Osteoblast (primary cell): ENCODE results near the gene ZBTB7C. TPM values are rescaled to one million over a fixed set of nuclear protein-coding genes. Genes with fewer than 3 reads are reported as not detected.

Experiments
- DNase-seq: peaks from one replicate; pipeline ENCODE4 v3.0.0; 2011; ENCODE audit warnings: low spot score, mixed read lengths; ENCODE audit not compliant: insufficient read length; ENCODE audit errors: missing footprints
- H2AFZ ChIP-seq: 2 replicates; pipeline ENCODE4 v1.6.0; 2011; ENCODE audit warnings: mild to moderate bottlenecking, low read length
- H3K27ac ChIP-seq: 2 replicates; pipeline ENCODE4 v1.5.1; 2011; ENCODE audit warnings: mild to moderate bottlenecking, low read depth, low read length, moderate library complexity
- H3K27me3 ChIP-seq: 2 replicates; pipeline ENCODE4 v1.6.0; 2012; ENCODE audit warnings: mild to moderate bottlenecking, control low read depth, inconsistent platforms, low read length, moderate library complexity; ENCODE audit not compliant: insufficient read depth
- H3K36me3 ChIP-seq: 2 replicates; pipeline ENCODE4 v1.5.1; 2011; ENCODE audit warnings: mild to moderate bottlenecking, low read length, control low read depth, moderate library complexity; ENCODE audit not compliant: insufficient read depth
- H3K4me1 ChIP-seq: 2 replicates; pipeline ENCODE4 v1.5.1; 2011; ENCODE audit warnings: mild to moderate bottlenecking, low read length, control low read depth, moderate library complexity; ENCODE audit not compliant: insufficient read depth
- H3K4me2 ChIP-seq: 2 replicates; pipeline ENCODE4 v1.6.0; 2011; ENCODE audit warnings: mild to moderate bottlenecking, low read length; ENCODE audit not compliant: insufficient read depth
- H3K4me3 ChIP-seq: fragments of 200-600 bp; sonication (generic); 3 replicates; pipeline ENCODE4 v1.5.1; 2012; ENCODE audit warnings: mild to moderate bottlenecking, low read length, inconsistent platforms; ENCODE audit not compliant: insufficient read depth
- H3K79me2 ChIP-seq: 2 replicates; pipeline ENCODE4 v1.6.0; 2012; ENCODE audit warnings: mild to moderate bottlenecking, low read length, control low read depth, inconsistent platforms; ENCODE audit not compliant: insufficient read depth
- H3K9me3 ChIP-seq: 2 replicates; pipeline ENCODE4 v1.5.1; 2011; ENCODE audit warnings: low read depth, low read length, control low read depth
- H4K20me1 ChIP-seq: 2 replicates; pipeline ENCODE4 v1.6.0; 2012; ENCODE audit warnings: mild to moderate bottlenecking, low read length, control low read depth; ENCODE audit not compliant: insufficient read depth
- CTCF ChIP-seq: IDR thresholded peaks from 2 replicates; pipeline ENCODE4 v1.5.1; 2011; ENCODE audit warnings: mild to moderate bottlenecking, low read depth, low read length, moderate library complexity; ENCODE audit errors: extremely low read depth
- total RNA-seq: library from RNA; depleted of rRNA; stranded (reverse); fragments of >200 nt; gene quantifications from 2 replicates; pipeline ENCODE4 v1.2.3, GENCODE V29; 2012

Gene ZBTB7C
- total RNA-seq, 1 donor, result 0.36 TPM

GRCh38 chr18:48228841-48229240 is 180.3 kb downstream of the ZBTB7C start:
- no peak overlapping the region for H2AFZ ChIP-seq
- no peak overlapping the region for H3K4me3 ChIP-seq
- no peaks in the 10 kb centered on the region for H4K20me1 ChIP-seq
- no peak overlapping the region for H3K27ac ChIP-seq
- H3K4me1 ChIP-seq, result no peaks in the 10 kb centered on the region
- DNase-seq, result no peak
- H3K9me3 ChIP-seq, result no peaks in the 10 kb centered on the region
- H3K4me2 ChIP-seq, result no peak overlapping the region
- TF ChIP-seq CTCF, result no peak
- H3K36me3 ChIP-seq, result no peaks in the 10 kb centered on the region
- H3K79me2 ChIP-seq, result no peaks in the 10 kb centered on the region
- peaks cover 3% of the 10 kb centered on the region for H3K27me3 ChIP-seq

GRCh38 chr18:48228301-48228715 is 180.9 kb downstream of the ZBTB7C start:
- no peak overlapping the region for H2AFZ ChIP-seq
- H3K4me1 ChIP-seq, result no peaks in the 10 kb centered on the region
- TF ChIP-seq CTCF, result no peak
- no peaks in the 10 kb centered on the region for H3K9me3 ChIP-seq
- H3K27ac ChIP-seq, result no peak overlapping the region
- no peaks in the 10 kb centered on the region for H4K20me1 ChIP-seq
- H3K4me2 ChIP-seq, result no peak overlapping the region
- H3K4me3 ChIP-seq, result no peak overlapping the region
- DNase-seq, result no peak
- H3K79me2 ChIP-seq, result no peaks in the 10 kb centered on the region
- peaks cover 3% of the 10 kb centered on the region for H3K27me3 ChIP-seq
- H3K36me3 ChIP-seq, result no peaks in the 10 kb centered on the region

GRCh38 chr18:48227206-48227605 is 182.0 kb downstream of the ZBTB7C start:
- H3K4me1 ChIP-seq, result no peaks in the 10 kb centered on the region
- H3K9me3 ChIP-seq, result no peaks in the 10 kb centered on the region
- no peak overlapping the region for H2AFZ ChIP-seq
- no peak overlapping the region for H3K4me3 ChIP-seq
- no peak for TF ChIP-seq CTCF
- peaks cover 7% of the 10 kb centered on the region for H3K27me3 ChIP-seq
- H4K20me1 ChIP-seq, result no peaks in the 10 kb centered on the region
- no peak overlapping the region for H3K4me2 ChIP-seq
- H3K27ac ChIP-seq, result no peak overlapping the region
- H3K36me3 ChIP-seq, result no peaks in the 10 kb centered on the region
- H3K79me2 ChIP-seq, result no peaks in the 10 kb centered on the region
- no peak for DNase-seq

- no peak overlapping the region for H3K27ac ChIP-seq
- H3K4me3 ChIP-seq, result no peak overlapping the region
These were observed 182.8 kb downstream of the ZBTB7C start for GRCh38 chr18:48226401-48226800.

More at GRCh38 chr18:48226401-48226800, 182.8 kb downstream of the ZBTB7C start:
- no peak overlapping the region for H3K4me2 ChIP-seq
- no peaks in the 10 kb centered on the region for H3K36me3 ChIP-seq
- H4K20me1 ChIP-seq, result no peaks in the 10 kb centered on the region
- H3K79me2 ChIP-seq, result no peaks in the 10 kb centered on the region
- no peaks in the 10 kb centered on the region for H3K9me3 ChIP-seq
- no peaks in the 10 kb centered on the region for H3K4me1 ChIP-seq
- H3K27me3 ChIP-seq, result peaks cover 7% of the 10 kb centered on the region
- no peak for TF ChIP-seq CTCF
- H2AFZ ChIP-seq, result no peak overlapping the region
- no peak for DNase-seq
